GM12878 (cell line): ENCODE results near the gene TOMM6. TPM values are rescaled to one million over a fixed set of nuclear protein-coding genes. Genes with fewer than 3 reads are reported as not detected.

ENCODE experiments used
- ATAC-seq: fragments of 200-7000 bp; cut with Tn5 transposase; 3 replicates; pipeline ENCODE4 v1.9.1; 2020; ENCODE audit warnings: mild to moderate bottlenecking, moderate library complexity
- BruUV-seq: library from RNA; stranded (reverse); fragments of 400-500 nt; replicated peaks from 2 replicates; lab custom pipeline; 2021; lab: Mats Ljungman, UMichigan
- CTCF ChIA-PET: fragments of 300-600 bp; sonication (Branson Sonifier 250); formaldehyde crosslinking; extraction: SDS; loops from one replicate; lab custom pipeline; 2021; ENCODE audit warnings: inconsistent platforms; lab: Yijun Ruan, JAX
- POLR2A ChIA-PET: fragments of 350-600 bp; formaldehyde crosslinking; extraction: SDS; loops from one replicate; lab custom pipeline; 2021; ENCODE audit warnings: inconsistent platforms; lab: Charles Lee
- RAD21 ChIA-PET: fragments of 300-600 bp; sonication (Branson Sonifier 250); formaldehyde crosslinking; loops from one replicate; lab custom pipeline; 2023; ENCODE audit warnings: antibody characterized with exemption; ENCODE audit not compliant: unreplicated experiment; lab: Charles Lee
- SMC1A ChIA-PET: fragments of 300-600 bp; sonication (Branson Sonifier 250); formaldehyde crosslinking; loops from one replicate; lab custom pipeline; 2023; ENCODE audit not compliant: unreplicated experiment, uncharacterized antibody; lab: Charles Lee
- DNase-seq: peaks from one replicate; pipeline ENCODE4 v3.0.0-alpha.2; 2011; ENCODE audit warnings: low read depth, low spot score
- FAIRE-seq: peaks from 3 replicates; lab custom pipeline; 2011; peaks lifted over from hg19 to GRCh38; lab: Jason Lieb, UNC
- H2AFZ ChIP-seq: 2 replicates; pipeline ENCODE4 v1.6.0; 2011; ENCODE audit warnings: low read depth, low read length, control low read depth; ENCODE audit not compliant: control insufficient read depth
- H3K27ac ChIP-seq: 2 replicates; pipeline ENCODE4 v1.5.1; 2011; ENCODE audit warnings: control low read depth; ENCODE audit not compliant: control insufficient read depth, insufficient read depth
- H3K27me3 ChIP-seq, 2 experiments: replicated peaks in 1 of 2; 2 replicates each; pipeline versions ENCODE4 v1.6.0 to v1.6.1; 2011; ENCODE audit warnings: low read length in 1 of 2; ENCODE audit not compliant: control insufficient read depth in 2 of 2, insufficient read depth in 2 of 2
- H3K36me3 ChIP-seq, 2 experiments: 2 replicates each; pipeline ENCODE4 v1.5.1; 2011; ENCODE audit warnings: low read length in 1 of 2; ENCODE audit not compliant: control insufficient read depth in 2 of 2, insufficient read depth in 2 of 2
- H3K4me1 ChIP-seq: 2 replicates; pipeline ENCODE4 v1.6.1; 2011; ENCODE audit warnings: mild to moderate bottlenecking, low read length, moderate library complexity, mixed read lengths; ENCODE audit not compliant: control insufficient read depth, insufficient read depth
- H3K4me2 ChIP-seq: 2 replicates; pipeline ENCODE4 v1.6.0; 2011; ENCODE audit warnings: control low read depth; ENCODE audit not compliant: control insufficient read depth, insufficient read depth
- H3K4me3 ChIP-seq: fragments of 200-600 bp; sonication (generic); 2 replicates; pipeline ENCODE4 v1.5.1; 2016
- H3K79me2 ChIP-seq: 2 replicates; pipeline ENCODE4 v1.6.0; 2011; ENCODE audit warnings: low read length; ENCODE audit not compliant: control insufficient read depth, insufficient read depth
- H3K9ac ChIP-seq: 2 replicates; pipeline ENCODE4 v1.8.0; 2011; ENCODE audit warnings: low read length, control low read depth, mixed read lengths; ENCODE audit not compliant: control insufficient read depth, insufficient read depth
- H3K9me3 ChIP-seq: replicated peaks from 3 replicates; pipeline ENCODE4 v1.5.1; 2011; ENCODE audit warnings: mild to moderate bottlenecking, low read length; ENCODE audit not compliant: control insufficient read depth, insufficient read depth
- H4K20me1 ChIP-seq: 2 replicates; pipeline ENCODE4 v1.6.0; 2011; ENCODE audit not compliant: control insufficient read depth, insufficient read depth
- CBFB ChIP-seq: IDR thresholded peaks from 2 replicates; pipeline ENCODE4 v1.6.1; 2016; ENCODE audit warnings: antibody characterized with exemption, low read depth
- CTCF ChIP-seq, 3 experiments: IDR thresholded peaks in 2 of 3; conservative IDR thresholded peaks in 1 of 3; 2 replicates each; pipeline ENCODE4 v1.5.1; 2011; ENCODE audit warnings: low read depth in 3 of 3, low read length in 3 of 3, mild to moderate bottlenecking in 3 of 3, control low read depth in 2 of 3, moderate library complexity in 2 of 3, inconsistent platforms in 1 of 3, mixed read lengths in 1 of 3; ENCODE audit not compliant: control insufficient read depth in 2 of 3, insufficient read depth in 1 of 3; ENCODE audit errors: extremely low read depth in 1 of 3
- NR2C1 ChIP-seq: fragments of 450-650 bp; IDR thresholded peaks from 2 replicates; pipeline ENCODE4 v1.6.1; 2017; ENCODE audit warnings: antibody characterized with exemption, mild to moderate bottlenecking, moderate library complexity
- RAD21 ChIP-seq: IDR thresholded peaks from 2 replicates; pipeline ENCODE4 v1.6.1; 2011; ENCODE audit warnings: mild to moderate bottlenecking, low read depth, low read length, moderate library complexity; ENCODE audit not compliant: insufficient read depth
- SKIL ChIP-seq: fragments of 450-650 bp; IDR thresholded peaks from 2 replicates; pipeline ENCODE4 v1.6.1; 2017; ENCODE audit warnings: mild to moderate bottlenecking, low read depth, inconsistent platforms; ENCODE audit not compliant: poor library complexity, severe bottlenecking
- SMC3 ChIP-seq: IDR thresholded peaks from 2 replicates; pipeline ENCODE4 v1.6.1; 2011; ENCODE audit warnings: low read length, improper control_type of control experiment, borderline replicate concordance
- TCF3 ChIP-seq: IDR thresholded peaks from 2 replicates; pipeline ENCODE4 v1.6.1; 2012; ENCODE audit warnings: low read depth, mild to moderate bottlenecking, low read length, borderline replicate concordance; ENCODE audit not compliant: insufficient read depth
- WGBS: methylation state at CpG from one replicate; pipeline ENCODE4 v1.1.6; 2016; ENCODE audit warnings: low lambda C conversion rate; ENCODE audit not compliant: insufficient replicate concordance, insufficient coverage; ENCODE audit errors: missing lambda C conversion rate; 5-methylcytosine and 5-hydroxymethylcytosine counted together
- in situ Hi-C: fragments of 300-500 bp; cut with MboI; formaldehyde crosslinking; loops from 9 replicates; pipeline ENCODE4 v1.14.3; 2018; ENCODE audit warnings: mixed read lengths
- intact Hi-C: fragments of 100-400 bp; cut with micrococcal nuclease; formaldehyde crosslinking; loops from one replicate; pipeline ENCODE4 v1.14.2; 2022; ENCODE audit not compliant: unreplicated experiment
- polyA plus RNA-seq, 11 experiments: library from polyadenylated mRNA; depleted of rRNA in 4 of 11; unstranded in 6 of 11; stranded (reverse) in 5 of 11; fragments of >200 nt; fragmentation: Nextera tagmentation in 4 of 11; fragmentation: Illumina TruSeq in 1 of 11; extraction: Ambion mirVana in 4 of 11; extraction: Trizol in 1 of 11; gene quantifications; 1 replicate in 1 of 11; 2 replicates in 10 of 11; pipeline versions ENCODE4 v1.2.1 to v1.2.3, GENCODE V29; 2011 to 2016; ENCODE audit warnings: inconsistent platforms in 2 of 11, missing spikeins in 2 of 11, low read depth in 1 of 11
- total RNA-seq, 4 experiments: library from RNA; depleted of rRNA in 3 of 4; stranded (reverse); fragments of >200 nt in 3 of 4; fragmentation: Illumina TruSeq in 1 of 4; extraction: Trizol in 1 of 4; gene quantifications; 2 replicates each; pipeline versions ENCODE4 v1.2.1 to v1.2.3, GENCODE V29; 2013 to 2021

TOMM6 gene
- total and polyA plus RNA-seq, 10 of the 15 experiments (the other 5 are each of a cell fraction or from before 2014, with no cell fraction given): 206 to 746 (median 448) TPM

GRCh38 chr6:41799559-41799911 is 12.0 kb downstream of the TOMM6 start (continued):
- TF ChIP-seq SKIL (no peak), CBFB (no peak), TCF3 (no peak)

- no peaks in the 10 kb centered on the region for H3K9me3 ChIP-seq
- ChIA-PET SMC1A (interaction anchor here (0.6 to 2.6 kb wide), 9 partner anchors 19 to 413 kb away, joined by 3 to 14 read pairs (median 5); no protein-coding TSS in a partner anchor), POLR2A (interaction anchor here (0.5 to 0.9 kb wide), 2 partner anchors 15 to 204 kb away, joined by 3 to 5 read pairs; no protein-coding TSS in a partner anchor), CTCF (interaction anchor here (0.7 to 5.4 kb wide), 19 partner anchors 11 to 413 kb away, joined by 3 to 38 read pairs (median 4); partner anchors contain the start of genes BYSL, MED20 and TOMM6), RAD21 (interaction anchor here (0.7 to 3.2 kb wide), 2 partner anchors 133 to 244 kb away, joined by 3 to 14 read pairs; no protein-coding TSS in a partner anchor)
- in situ Hi-C loops (no loop called here), intact Hi-C loops (loop anchor here (5.0 kb wide), 1 partner anchor 241 kb away; no protein-coding TSS in a partner anchor)
- H3K9ac ChIP-seq: no peak overlapping the region
- ATAC-seq (no peak), FAIRE-seq (peak; percentile 41), DNase-seq (no peak)
- H3K27me3 ChIP-seq: no peaks in the 10 kb centered on the region
- H3K4me3 ChIP-seq: no peak overlapping the region
- no peaks in the 10 kb centered on the region for H3K4me1 ChIP-seq
- no TSS peak for BruUV-seq
- 96% methylated on average over 2 of the region's 2 CpGs for WGBS
- H3K36me3 ChIP-seq: peaks cover 0 to 5% of the 10 kb centered on the region in 2 experiments
- H2AFZ ChIP-seq: no peak overlapping the region
- no peak overlapping the region for H3K27ac ChIP-seq
- no peaks in the 10 kb centered on the region for H4K20me1 ChIP-seq
- H3K79me2 ChIP-seq: no peaks in the 10 kb centered on the region
- no peak overlapping the region for H3K4me2 ChIP-seq
- TF ChIP-seq SMC3: peak; percentile 44; the same call in 1 of the 2 replicates
- peak; percentile 63 for TF ChIP-seq RAD21
- TF ChIP-seq CTCF (IDR thresholded peaks at IDR 0.05 in 2 of 3, conservative IDR thresholded peaks at IDR 0.05 in 1 of 3; ENCODE audit: control insufficient read depth in 2 of 3, extremely low read depth in 1 of 3, insufficient read depth in 1 of 3, low read depth in 3 of 3, low read length in 3 of 3): peak; percentile 25 to 49 (median 26); a peak in 5 of 6 replicates
- TF ChIP-seq NR2C1: no peak
Measured at GRCh38 chr6:41801380-41801779, 13.9 kb downstream of the TOMM6 start.
